GM23338 (cell line): ENCODE data around the gene SCG2.

Experiments
- CREB1 ChIP-seq: fragments of 250-450 bp; sonication (Bioruptor Pico); IDR thresholded peaks from 2 replicates; pipeline ENCODE4 v1.5.0; 2020; ENCODE audit warnings: low read depth, mild to moderate bottlenecking, moderate library complexity
- REST ChIP-seq: IDR thresholded peaks from one replicate; pipeline ENCODE4 v1.6.1; 2018; ENCODE audit warnings: antibody characterized with exemption; ENCODE audit not compliant: unreplicated experiment
- ZNF114 ChIP-seq: fragments of 250-450 bp; sonication (Bioruptor Pico); IDR thresholded peaks from 2 replicates; pipeline ENCODE4 v1.5.0; 2020; ENCODE audit warnings: mild to moderate bottlenecking, moderate library complexity
- TF ChIP-seq, protein P1 (sequence below), 2 experiments: fragments of 200-600 bp in 1 of 2; sonication (generic) in 1 of 2; conservative IDR thresholded peaks; 2 replicates each; pipeline versions ENCODE4 v1.5.1 to v1.6.1; 2016 to 2017; ENCODE audit warnings: antibody characterized with exemption in 2 of 2, low read depth in 2 of 2, mild to moderate bottlenecking in 2 of 2, moderate library complexity in 1 of 2

DNA sequence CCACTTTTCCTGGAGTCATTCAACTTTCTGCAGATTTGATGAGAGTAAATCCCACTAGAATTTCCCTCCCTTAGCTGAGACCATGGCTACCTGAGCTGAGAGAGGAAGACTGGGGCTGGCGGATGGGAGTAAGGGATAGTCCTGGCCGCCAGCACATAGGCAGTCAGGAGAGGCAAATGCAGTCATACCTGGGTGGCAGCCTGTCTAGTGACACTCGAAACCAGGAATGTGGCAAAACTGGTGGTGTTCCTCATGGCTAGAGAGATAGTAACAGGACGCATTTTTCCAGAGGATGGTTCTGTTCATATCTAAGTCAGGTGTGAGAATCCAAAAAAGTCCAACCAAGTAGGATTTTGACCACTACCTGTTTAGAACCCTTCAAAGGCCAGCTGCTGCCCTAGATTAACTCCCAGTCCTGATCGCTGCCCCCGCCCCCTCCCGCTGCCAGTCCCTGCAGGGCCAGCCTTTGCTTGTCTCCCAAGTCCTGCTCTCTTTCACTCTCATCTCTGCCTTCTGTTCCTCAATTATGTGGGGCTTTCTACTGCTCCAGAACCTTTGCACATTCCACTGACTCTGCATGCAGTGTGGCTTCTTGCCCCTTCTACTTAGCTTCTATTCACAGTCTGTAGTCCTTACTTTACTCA, 17.4 kb upstream of the SCG2 start:
- TF ChIP-seq, protein P1, sequence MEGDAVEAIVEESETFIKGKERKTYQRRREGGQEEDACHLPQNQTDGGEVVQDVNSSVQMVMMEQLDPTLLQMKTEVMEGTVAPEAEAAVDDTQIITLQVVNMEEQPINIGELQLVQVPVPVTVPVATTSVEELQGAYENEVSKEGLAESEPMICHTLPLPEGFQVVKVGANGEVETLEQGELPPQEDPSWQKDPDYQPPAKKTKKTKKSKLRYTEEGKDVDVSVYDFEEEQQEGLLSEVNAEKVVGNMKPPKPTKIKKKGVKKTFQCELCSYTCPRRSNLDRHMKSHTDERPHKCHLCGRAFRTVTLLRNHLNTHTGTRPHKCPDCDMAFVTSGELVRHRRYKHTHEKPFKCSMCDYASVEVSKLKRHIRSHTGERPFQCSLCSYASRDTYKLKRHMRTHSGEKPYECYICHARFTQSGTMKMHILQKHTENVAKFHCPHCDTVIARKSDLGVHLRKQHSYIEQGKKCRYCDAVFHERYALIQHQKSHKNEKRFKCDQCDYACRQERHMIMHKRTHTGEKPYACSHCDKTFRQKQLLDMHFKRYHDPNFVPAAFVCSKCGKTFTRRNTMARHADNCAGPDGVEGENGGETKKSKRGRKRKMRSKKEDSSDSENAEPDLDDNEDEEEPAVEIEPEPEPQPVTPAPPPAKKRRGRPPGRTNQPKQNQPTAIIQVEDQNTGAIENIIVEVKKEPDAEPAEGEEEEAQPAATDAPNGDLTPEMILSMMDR (conservative IDR thresholded peaks at IDR 0.05; ENCODE audit: low read depth in 2 of 2), result no peak
- TF ChIP-seq ZNF114 (CRISPR knock-in tag) (no peak), CREB1 (CRISPR knock-in tag) (no peak), REST (no peak)
